ENCODE data around the gene SACM1L. TPM values are rescaled to one million over a fixed set of nuclear protein-coding genes. Genes with fewer than 3 reads are reported as not detected.
"Not testable (repeated sequence)": the region's sequence is repeated elsewhere in the genome, so short reads cannot be mapped to it uniquely, and the experiment has no call there.

SACM1L gene
- total RNA-seq, 1 donor from 2014 or later: 23.6 TPM

DNA sequence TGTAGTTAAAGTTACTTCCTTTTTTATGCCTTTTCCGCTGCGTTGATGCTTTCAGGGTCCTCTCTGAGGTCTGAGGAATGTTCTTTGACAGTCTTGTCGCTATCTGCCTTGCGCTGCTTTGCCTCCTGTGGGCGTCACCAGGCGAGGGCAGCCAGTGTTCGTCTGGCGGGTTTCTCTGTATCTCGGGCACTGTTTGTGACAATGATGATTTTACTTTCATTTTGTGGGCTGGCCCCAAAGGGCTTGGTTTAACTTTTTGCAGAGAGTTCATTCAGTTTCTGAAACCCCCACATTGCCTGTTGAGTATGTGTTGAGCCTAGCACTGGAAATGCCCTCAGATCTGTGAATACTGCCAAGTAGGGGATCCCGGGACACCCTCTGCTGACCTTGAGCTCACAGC lies 24.6 kb upstream of the SACM1L start:
- intact Hi-C loops (cut with micrococcal nuclease): no loop called here

DNA sequence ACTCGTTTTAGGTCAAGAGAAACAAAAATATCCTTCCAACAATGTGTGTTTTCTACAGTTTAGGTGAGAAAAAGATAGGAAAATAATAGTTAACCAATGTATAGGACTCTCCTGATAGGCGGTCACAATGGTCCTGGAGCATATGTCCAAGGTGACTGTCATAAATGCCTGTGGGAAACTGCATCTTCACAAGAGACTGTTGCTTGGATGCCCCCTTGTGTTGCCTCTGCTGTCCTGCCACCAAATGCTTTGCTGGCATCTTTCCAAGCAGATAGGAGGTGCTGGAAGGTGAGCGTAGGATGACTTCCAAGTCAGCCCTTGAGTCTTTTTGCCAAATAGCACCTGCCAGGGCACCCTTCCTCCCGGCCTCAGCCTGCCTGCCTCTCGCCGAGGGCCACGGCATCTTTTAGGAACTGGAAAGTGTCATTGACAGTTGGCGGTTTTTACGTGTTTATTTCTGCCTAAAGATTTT lies 24.1 kb upstream of the SACM1L start:
- DNase-seq (no peak), ATAC-seq (peak; percentile 56)
- intact Hi-C loops (cut with micrococcal nuclease): no loop called here

More for the DNA sequence above, 24.6 kb upstream of the SACM1L start:
- peak; percentile 23 for ATAC-seq
- DNase-seq: peak; percentile 50

DNA sequence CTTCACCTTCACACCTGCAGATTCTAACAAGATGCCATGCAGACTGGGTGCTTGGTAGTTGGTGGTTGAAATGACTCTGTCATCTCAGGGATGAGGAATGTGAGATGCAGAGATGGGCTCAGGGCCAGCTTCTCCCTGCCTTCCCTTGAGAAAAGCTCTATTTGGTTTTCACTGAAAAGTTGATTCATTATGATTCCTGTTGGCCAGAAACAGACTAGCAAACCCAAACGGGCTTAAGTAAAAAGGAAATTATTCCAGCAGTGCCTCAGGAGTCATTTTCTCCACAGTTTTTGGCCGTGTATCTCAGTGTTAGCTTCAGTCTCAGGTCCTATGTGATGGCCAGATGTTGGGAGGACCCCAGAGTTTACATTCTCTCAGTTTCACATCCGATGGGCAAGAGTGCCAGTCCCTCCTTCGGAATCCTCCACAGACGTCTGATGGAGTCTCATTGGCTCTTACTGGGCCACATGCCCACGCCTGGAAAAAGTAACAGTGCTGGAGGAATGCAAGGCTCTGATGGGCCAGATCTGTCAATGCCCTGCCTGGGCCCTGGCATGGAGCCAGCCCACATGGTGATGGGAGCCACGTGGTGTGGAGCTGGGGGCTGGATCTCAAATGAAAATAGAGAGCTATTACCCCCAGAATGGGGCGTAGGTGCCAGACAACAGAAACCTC lies 22.3 kb upstream of the SACM1L start:
- ATAC-seq (peak; percentile 42), DNase-seq (peak; percentile 83)
- intact Hi-C loops (cut with micrococcal nuclease): no loop called here

DNA sequence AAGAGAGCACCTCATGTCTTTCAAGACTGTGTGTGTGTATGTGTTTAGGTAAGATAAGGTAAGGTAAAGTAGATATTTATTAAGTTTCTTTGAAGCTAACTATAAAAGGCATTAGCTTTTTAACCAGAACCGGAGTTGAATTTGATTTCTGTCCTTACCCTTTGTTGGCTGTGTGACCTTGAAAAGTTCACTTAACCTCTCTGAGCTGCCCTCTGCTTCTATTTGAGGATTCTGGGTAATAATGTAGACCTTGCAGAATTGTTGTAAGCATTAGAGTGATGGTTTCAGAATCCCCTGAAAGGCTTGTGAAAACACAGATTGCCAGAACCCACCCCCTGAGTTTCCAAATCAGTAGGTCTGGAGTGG lies 21.6 kb upstream of the SACM1L start:
- no peak for DNase-seq
- intact Hi-C loops (cut with micrococcal nuclease): no loop called here
- ATAC-seq: no peak

DNA sequence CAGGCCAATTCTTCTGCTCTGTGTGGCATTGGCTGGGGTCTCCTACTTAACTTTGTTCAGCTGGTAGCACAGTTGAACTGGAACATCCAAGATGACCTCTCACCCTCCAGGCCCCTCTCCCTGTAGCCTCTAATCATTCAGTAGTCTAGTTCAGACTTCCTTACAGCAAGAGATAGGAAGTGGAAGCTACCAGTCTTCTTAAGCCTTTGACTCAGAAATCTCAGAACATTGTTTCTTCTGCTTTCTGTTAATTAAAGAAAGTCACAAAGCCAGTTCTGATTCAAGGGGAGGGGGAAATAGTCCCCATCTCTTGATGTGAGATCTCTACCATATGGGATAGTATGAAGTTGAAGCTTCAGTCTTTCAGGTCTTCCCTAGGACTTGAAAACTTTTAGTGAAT lies 18.8 kb upstream of the SACM1L start:
- ATAC-seq (no peak), DNase-seq (no peak)
- intact Hi-C loops (cut with micrococcal nuclease): no loop called here

DNA sequence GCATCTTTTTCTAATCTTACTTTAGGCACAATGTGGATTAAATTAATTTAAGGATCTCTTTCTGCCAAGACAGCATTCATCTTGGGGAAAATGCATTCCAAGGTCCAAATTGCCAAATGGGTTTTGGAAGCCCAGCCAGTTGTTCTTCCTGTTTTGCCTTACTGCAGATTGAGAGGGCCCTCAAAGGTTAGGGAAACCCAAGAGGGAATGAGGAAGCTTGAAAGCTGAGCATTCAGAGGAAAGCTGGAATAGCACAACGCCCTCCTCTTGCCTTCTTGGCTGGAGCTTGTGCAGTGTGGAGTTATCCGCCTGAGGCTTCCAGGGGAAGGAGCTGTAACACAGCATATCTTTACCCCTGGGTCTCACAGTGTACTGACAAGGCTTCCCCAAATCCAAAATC lies 18.2 kb upstream of the SACM1L start:
- intact Hi-C loops (cut with micrococcal nuclease): no loop called here
- DNase-seq (no peak), ATAC-seq (peak; percentile 65)

DNA sequence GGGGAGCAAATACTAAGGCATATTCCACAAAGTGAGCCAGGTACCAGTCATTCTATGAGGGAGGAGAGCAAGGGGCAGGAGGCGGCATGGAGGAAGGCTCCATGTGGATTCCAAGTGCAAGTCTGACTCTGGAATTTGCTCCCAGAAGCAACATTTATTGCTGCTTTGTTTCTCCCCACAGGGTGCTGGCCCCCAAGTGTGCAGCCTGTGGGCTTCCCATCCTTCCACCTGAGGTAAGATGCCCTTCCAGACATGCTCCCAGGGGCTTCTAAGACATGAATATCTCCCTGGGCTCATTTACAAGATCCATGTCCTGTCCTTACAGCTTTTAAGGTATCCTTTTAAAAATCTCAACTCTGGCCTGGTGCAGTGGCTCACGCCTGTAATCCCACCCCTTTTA lies 15.9 kb upstream of the SACM1L start:
- ATAC-seq (no peak), DNase-seq (no peak)
- intact Hi-C loops (cut with micrococcal nuclease): no loop called here

DNA sequence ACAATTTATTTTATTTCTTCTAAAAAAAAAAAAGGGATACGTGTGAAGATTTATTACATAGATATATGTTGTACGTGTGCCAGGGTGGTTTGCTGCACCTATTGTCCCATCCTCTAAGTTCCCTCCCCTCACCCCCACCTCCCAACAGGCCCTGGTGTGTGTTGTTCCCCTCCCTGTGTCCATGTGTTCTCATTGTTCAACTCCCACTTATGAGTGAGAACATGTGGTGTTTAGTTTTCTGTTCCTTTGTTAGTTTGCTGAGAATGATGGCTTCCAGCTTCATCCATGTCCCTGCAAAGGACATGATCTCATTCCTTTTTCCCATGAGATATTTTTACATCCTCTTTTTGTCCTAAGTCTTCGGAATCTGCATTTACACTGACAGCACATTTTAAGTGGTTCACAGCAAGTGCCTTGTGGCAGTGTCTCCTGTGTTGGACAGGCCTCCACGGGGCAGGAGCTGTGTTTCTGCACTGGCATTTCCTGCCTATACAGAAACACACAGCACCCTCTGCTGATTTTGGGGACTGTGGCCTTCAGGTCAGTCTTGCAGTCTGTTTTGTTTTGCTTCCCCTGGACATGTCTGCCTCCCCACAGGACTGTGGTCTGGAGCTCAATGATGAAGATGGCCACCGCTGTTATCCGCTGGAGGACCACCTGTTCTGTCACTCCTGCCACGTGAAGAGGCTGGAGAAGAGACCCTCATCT lies 12.7 kb upstream of the SACM1L start:
- ATAC-seq (peak; percentile 40), DNase-seq (no peak)
- intact Hi-C loops (cut with micrococcal nuclease): no loop called here

DNA sequence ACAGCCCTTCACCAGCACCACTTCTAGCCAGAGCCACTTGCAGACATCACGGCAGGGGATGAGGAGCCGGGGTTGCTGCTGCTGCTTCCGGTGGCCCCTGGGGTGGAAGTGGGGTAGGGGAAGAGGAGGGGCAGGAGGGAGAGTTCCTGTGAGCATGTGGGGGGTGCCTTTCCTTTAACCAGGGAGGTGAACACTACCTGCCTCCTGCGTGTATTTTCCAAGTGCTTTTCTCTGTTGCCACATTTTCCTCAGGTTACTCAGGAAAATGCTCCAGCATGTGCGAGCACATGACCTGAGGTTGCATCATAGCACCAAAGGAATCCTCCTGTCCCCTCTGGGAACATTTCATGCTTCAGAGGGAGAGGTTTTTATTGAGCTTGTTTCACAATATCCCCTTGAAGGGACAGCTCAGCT lies 12.2 kb upstream of the SACM1L start:
- ATAC-seq (peak; percentile 69), DNase-seq (no peak)
- intact Hi-C loops (cut with micrococcal nuclease): no loop called here

DNA sequence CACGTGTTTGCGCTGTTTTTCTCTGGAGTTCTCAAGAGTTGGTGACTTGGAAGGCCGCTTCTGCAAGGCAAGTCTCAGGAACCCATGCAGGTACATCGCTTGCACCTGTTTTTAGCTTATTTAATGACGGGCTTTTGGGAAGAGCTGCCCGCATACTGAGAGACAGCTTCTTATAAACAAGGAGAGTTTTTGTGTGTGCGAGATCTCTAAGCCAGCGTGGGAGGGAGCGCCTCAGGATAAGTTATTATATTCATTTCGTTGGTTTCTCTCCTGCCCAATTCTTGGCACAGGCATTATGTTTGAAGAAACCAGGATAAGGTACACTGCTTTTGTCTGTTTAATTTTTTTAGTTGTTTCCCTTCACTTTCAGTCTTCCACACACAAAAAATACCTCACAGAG lies 11.4 kb upstream of the SACM1L start:
- DNase-seq (no peak), ATAC-seq (no peak)
- intact Hi-C loops (cut with micrococcal nuclease): no loop called here

DNA sequence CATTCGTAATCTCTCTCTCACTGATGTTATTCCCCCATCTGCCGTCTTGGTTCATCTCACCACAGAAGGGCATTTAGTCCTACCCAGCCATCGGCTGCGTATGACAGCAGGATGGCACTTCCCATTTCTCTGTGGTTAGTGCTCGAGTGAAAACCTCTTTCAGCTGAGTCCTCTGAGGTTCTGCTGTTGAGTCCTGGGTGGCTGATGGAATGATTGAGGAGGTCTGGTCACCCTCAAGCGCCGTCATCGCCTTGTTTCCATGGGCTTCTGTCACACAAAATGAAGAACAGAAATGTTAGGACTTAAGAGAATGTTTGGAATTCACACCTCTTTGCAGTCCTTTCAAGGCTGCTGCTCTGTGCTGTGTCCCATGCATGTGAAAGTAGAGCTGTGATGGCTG lies 9.4 kb upstream of the SACM1L start:
- DNase-seq: no peak
- intact Hi-C loops (cut with micrococcal nuclease): no loop called here
- ATAC-seq: peak; percentile 9

DNA sequence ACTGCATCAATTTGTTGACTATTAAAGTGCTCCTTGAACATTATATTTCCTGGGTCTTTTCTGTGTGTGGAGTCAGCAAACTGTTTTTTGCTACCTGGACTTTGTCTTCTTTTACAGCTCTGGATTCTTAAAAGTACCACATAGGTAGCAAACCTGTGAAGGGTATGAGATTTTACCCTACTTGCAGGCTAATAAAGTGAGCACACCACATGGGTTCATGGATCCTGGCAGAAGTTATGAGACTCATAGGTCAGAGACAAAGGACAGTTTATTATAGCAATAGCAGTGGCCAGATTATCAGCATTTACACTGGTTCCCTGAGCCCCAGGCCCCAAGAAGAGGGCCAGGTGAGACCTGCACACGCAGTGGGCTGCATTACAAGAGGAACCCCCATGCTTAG lies 8.0 kb upstream of the SACM1L start:
- intact Hi-C loops (cut with micrococcal nuclease): no loop called here
- DNase-seq (no peak), ATAC-seq (no peak)

DNA sequence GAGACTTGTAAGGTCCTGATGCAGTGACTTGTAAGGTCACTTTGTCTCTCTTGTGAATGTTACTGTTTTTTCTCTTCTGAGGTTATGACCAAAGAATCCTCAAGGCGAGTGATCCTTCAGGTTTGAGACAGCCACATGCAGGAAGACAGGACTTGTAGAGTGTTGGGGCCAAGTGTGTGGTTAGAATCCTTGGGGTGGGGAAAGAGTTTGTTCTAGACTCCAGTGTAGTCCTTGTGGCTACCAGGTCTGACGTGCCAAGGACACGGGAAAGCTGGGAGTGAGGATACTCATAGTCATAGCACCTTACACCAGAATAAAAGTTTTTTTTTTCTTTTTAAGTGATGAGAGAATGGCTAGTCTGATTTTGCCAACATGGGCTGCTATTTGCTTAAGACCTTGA lies 7.3 kb upstream of the SACM1L start:
- no peak for DNase-seq
- ATAC-seq: no peak
- intact Hi-C loops (cut with micrococcal nuclease): no loop called here

DNA sequence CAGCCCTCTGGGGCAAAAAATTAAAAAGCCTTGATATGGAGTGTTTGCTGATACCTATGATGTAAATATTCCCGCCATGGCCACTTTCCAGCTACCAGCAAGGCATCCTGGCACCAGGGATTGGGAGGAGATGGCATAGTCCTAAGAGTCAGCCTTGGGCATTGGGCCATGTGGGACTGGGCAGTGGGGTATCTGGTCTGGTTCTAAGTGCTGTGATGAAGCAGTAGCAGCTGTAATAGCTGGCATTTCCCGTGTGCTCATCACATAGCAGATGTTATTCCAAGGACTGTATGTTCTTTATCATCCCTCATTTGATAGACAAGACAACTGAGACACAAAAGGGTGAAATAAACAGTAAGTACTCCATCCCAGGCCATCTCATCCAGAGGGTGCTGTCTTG lies 6.9 kb upstream of the SACM1L start:
- intact Hi-C loops (cut with micrococcal nuclease): no loop called here
- DNase-seq (no peak), ATAC-seq (no peak)

DNA sequence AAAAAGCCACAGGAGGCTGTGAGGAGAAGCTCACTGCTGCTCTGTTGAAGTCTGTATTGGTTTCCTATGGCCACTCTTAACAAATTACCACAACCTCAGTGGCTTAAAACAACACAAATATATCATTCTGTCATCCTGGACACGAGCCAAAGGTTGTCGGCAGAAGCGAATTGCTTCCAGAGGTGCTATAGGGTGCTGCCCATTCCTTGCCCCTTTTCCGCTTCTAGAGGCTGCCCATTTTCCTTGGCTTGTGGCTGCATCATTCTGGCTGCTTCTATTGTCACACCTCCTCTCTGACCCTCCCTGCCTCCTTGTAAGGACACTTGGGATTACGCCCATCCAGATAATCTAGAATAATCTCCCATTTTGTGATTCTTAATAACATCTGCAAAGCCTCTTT lies 6.4 kb upstream of the SACM1L start:
- intact Hi-C loops (cut with micrococcal nuclease): no loop called here
- DNase-seq: no peak
- no peak for ATAC-seq

DNA sequence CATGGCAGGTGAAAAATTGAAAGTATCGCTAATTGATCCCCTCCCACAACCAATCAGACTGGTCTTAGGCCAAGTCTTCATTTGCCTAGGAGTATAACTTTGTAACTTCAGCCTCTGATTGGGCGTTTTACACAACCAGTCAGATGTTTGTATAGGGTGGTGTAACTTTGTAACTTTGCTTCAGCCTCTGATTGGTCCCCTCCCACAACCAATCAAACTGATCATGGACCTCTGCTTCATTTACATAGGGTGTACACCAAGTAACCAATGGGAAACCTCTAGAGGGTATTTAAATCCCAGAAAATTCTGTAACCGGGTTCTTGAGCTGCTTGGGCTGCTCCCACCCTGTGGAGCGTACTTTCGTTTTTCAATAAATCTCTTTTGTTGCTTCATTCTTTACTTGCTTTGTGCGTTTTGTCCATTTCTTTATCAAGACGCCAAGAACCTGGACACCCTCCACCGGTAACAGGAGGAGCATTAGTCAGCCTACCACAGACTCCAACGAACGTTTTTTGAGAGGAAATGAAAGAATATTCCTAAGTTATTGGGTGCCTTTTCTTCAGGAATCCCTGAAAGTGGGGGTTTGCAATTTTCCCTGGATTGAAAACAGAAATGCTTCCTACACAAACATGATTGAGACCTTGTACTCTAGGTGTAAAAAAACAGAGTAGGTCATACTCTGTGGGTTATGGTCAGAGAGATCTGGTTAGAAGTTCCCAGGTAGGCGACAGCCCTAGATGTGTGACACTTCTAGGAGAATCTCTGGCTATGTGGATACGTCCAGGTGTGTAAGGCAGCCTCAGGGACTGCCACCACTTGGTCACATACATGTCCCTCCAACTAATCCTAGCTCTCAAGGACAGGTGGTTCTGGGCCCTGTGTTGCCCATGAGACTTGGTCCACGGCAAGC lies 5.5 kb upstream of the SACM1L start:
- intact Hi-C loops (cut with micrococcal nuclease): no loop called here
- DNase-seq (no peak), ATAC-seq (no peak)

DNA sequence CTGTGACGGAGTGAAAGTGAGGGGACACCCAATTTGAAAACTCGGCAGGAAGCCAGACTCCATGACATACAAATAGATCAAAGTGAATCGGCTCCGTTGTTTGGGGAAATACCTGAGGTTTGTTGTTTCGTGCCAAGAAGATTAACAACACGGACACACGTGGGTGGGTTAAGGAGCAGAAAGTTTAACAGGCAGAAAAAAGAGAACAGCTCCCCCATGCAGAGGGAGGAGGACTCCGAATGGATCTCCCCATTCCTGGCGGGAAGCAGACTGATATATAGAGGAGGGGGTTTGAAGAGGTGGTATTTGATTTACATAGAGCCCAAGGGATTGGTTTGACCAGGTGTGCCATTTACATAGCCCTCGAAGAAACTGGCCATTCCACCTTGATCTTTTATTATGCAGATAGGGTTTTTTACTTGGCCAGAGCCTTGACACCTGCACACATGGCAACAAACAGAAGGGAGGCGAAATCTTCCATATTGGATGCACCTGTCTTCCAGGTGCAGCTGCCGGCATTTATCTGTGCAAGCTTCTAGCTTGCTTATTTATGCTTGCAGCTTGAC lies 4.8 kb upstream of the SACM1L start:
- ATAC-seq: no peak
- no peak for DNase-seq
- intact Hi-C loops (cut with micrococcal nuclease): no loop called here

DNA sequence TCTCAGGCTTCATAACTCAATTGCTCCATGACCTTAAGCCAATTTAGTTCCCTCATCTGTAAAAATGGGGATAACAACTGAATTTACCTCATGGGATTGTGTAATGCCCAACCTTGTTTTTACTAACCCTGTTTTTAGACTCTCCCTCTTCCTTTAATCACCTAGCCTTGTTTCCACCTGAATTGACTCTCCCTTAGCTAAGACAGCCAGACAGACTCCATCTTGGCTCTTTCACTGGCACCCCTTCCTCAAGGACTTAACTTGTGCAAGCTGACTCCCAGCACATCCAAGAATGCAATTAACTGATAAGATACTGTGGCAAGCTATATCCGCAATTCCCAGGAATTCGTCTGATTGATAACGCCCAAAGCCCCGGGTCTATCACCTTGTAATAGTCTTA lies 3.5 kb upstream of the SACM1L start:
- ATAC-seq; DNase-seq; intact Hi-C loops (cut with micrococcal nuclease): not testable (repeated sequence)

DNA sequence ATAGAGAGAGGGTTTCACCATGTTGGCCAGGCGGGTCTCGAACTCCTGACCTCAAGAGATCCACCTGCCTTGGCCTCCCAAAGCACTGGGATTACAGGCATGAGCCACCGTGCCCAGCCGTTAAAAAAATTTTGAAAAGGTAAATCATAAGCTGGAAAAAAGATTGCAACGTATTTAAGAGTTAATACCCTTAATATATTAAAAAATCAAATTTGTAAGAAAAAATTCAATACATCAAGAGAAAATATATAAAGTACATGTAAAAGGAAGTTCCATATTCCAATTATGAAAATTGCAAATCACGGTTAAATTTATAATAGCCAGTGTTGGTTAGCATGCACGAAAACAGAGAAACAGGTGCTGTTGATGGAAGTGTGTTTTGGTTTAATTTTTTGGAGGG lies 2.3 kb upstream of the SACM1L start:
- intact Hi-C loops (cut with micrococcal nuclease): no loop called here

DNA sequence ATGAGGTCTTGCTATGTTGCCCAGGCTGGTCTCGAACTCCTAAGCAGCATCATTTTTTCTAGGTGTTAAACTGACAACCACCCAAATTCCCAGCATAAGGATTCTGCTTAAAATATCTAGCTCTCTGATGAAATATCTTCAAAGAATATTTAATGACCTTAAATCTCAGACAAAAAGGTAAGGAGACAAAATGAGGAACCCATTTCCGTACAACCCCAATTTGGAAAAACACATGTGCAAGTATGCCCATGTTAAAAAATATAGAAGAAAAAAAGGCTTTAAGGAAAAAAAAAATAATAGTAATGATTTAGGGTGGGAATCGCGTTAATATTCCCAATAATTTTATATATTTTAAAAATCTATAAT lies 1.4 kb upstream of the SACM1L start:
- intact Hi-C loops (cut with micrococcal nuclease): no loop called here
- ATAC-seq (no peak), DNase-seq (no peak)

More for the DNA sequence above, 2.3 kb upstream of the SACM1L start:
- ATAC-seq (no peak), DNase-seq (no peak)
